DMS153 treated with DMSO at 0.1 percent for 48 hours (cell line): Measurements from ENCODE around the gene IGSF3.

Experiments
- DNase-seq: peaks from one replicate; lab custom pipeline; 2025; ENCODE audit not compliant: unreplicated experiment; lab: John Stamatoyannopoulos, UW

The IGSF3 gene

DNA sequence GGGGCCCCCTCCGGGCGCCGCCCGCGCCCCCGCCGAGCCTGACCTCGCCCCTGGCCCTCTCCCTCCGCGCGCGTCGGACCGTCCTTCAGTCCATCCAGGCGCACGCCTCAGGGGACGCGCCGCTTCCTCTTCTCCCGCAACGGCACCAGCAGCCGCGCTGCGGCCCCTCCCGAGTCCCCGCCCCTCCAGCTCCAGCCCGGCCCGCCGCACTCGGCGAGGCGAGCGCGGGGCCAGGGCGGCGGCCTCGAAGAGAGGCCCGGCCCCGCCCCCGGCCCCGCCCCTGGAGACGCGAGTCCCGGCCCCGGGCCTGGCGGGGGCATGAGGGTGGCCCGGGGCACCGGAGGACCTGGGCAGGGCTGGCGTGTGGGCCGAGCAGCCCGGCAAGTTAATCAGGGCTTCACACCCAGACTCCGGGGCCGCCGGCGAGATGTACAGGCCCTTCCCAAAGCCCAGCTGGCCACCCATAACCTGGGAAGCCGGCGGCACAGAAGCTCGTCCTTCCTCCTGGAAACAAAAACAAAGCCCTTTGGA, at the start of gene IGSF3:
IGSF3 (minus strand) TSS at position 159 of the 531 bp plus-strand sequence. CDS start 1,407 bp downstream, outside the sequence.
- DNase-seq, result peak; percentile 42

DNA sequence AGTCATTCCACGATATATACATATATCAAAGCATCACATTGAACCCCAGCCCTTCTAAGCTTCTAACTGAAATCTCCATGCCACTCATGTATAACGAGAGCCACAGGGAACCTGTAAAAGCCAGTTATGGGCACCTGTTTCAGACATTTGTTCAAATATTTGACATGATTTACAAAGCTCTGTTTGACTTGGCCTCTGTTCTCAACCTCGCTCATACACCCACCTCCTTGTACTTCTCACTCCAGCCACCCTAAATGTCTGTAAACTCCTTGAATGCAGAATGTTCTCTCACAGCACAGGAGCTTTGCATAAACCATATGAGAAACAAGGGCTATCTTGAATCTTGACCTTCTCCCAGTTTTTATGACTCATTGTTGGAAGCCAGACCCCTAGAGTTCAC, 49.8 kb upstream of the IGSF3 start:
- DNase-seq, result no peak

- no peak for DNase-seq
Observed at GRCh38 chr1:116716391-116716790, 48.9 kb upstream of the IGSF3 start.

DNA sequence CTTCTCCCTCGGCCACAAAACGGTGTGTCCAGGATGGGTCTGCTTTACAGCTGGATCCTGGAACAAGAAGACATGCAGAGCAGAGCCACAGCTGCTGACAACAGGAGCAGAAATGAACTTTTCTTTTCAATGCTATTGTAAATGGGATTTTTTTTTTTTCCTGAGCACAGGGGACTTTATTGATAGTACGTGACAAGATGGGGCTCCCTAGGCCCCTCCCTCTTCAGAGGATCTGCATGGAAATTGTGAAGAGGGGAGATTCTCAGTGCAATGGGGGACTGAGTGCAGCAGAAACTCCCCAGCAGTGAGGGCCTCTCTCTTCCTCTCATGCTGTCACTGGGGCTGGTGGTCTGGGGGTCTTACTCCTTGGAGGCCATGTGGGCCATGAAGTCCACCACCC, 45.9 kb upstream of the IGSF3 start:
- no peak for DNase-seq

- no peak for DNase-seq
Observed at GRCh38 chr1:116712510-116712909, 45.0 kb upstream of the IGSF3 start.

GRCh38 chr1:116711263-116711840, 43.8 kb upstream of the IGSF3 start:
- peak; percentile 50 for DNase-seq

GRCh38 chr1:116710420-116711262, 43.1 kb upstream of the IGSF3 start:
- peak; percentile 85 for DNase-seq

DNA sequence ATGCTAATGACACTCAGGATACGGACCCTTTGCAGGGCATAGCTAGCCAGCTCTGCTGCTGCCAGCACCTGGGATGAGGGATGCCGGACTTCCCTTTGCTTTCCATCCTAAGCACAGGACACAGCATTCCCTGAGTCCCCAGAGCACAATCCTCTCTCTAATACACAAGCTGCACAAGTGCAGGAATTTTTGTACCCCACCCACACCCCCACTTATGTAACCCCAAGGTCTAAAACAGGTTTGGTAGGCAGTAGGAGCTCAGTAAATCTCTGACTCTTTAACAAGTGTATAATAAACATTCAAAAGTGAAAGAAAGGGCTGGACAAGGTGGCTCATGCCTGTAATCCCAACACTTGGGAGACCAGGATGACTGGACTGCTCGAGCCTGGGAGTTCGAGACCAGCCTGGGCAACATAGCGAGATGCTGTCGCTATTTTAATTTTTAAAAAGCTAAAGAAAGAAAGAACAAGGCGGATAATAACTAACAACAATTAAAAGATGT, 42.2 kb upstream of the IGSF3 start:
- DNase-seq, result no peak

DNA sequence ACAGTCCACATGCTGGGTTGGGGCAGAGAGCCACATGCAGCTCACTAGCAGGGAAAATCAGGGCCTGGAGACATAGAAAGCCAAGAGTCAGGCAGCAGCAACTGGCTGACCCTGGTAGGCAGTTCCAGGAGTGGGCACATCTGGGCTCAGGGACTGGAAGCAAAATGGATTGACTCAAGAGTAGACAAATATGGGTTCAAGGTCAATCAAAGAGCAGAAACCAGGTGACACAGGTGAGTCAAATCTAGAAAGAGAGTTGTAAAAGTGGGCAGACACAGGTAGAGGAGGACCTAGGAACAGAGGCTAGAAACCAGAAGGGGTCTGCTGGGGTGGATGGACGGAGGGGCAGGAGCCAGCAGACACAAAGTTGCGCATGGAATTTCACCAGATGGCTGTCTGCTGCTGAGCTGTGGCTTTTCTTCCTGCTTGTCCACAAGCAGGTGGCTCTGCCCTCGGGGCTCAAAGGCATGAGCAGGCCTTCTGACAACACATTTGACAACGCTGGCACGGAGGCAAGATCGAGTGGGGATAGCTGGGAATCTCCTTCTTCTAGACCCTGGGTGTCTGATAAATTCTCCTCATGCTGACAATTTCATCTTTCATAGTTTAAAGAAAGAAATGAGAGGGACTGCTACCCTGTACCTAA, 40.8 kb upstream of the IGSF3 start:
- no peak for DNase-seq

DNA sequence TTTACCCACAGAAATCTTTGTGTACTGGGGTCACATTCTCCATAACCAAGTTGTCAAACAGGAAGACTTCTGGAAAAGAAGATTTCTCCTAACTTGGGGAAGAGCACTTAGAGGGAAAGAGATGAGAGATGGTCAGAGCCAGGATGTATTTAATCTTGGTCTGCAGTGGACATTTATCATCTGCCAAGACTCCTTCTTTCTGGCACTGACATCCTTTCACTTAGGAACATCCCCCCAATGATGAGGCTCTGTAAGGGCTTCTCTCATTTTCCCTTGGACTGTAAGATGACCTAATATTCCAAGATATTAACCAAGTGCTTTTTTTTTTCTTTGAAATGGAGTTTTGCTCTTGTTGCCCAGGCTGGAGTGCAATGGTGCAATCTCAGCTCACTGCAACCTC, 39.3 kb upstream of the IGSF3 start:
- DNase-seq, result no peak

DNA sequence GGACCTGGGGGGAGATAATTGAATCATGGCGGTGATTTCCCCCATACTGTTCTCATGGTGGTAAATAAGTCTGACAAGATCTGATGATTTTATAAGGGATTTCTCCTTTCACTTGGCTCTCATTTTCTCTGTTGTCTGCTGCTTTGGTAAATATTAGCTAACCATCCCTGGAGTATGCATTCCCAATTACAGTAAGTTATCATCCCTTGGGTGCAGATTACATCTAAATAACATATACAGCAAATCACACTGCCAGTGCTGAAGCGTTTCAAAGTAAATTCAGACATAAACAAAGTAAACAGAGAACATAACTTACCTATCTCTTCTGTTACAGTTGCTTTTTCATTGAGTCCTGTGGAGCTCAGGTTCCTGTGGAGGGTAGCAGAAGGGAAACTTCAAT, 38.6 kb upstream of the IGSF3 start:
- DNase-seq, result no peak

GRCh38 chr1:116704278-116704677, 36.7 kb upstream of the IGSF3 start:
- DNase-seq, result no peak

DNA sequence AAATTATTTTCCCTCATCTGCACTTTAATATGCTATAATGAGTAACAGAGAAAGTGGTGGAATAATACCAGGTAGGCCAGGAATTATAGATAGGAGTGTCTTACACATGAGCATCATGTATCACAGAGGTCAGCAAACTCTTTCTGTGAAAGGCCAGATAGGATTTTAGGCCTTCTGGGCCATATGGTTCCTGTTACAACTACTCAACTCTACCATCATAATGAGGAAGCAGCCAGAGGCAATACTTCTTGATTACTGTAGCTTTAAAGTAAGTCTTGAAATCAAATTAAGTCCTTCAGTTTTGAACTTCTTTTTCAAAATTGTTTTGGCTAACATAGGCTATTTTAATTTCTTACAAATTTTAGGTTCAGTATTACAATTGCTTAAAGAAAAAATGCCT, 32.1 kb upstream of the IGSF3 start:
- no peak for DNase-seq

- no peak for DNase-seq
Observed at GRCh38 chr1:116698244-116698595, 30.7 kb upstream of the IGSF3 start.

GRCh38 chr1:116697548-116698243, 30.2 kb upstream of the IGSF3 start:
- no peak for DNase-seq

GRCh38 chr1:116694524-116694923, 27.0 kb upstream of the IGSF3 start:
- no peak for DNase-seq

GRCh38 chr1:116693759-116694480, 26.4 kb upstream of the IGSF3 start:
- no peak for DNase-seq

DNA sequence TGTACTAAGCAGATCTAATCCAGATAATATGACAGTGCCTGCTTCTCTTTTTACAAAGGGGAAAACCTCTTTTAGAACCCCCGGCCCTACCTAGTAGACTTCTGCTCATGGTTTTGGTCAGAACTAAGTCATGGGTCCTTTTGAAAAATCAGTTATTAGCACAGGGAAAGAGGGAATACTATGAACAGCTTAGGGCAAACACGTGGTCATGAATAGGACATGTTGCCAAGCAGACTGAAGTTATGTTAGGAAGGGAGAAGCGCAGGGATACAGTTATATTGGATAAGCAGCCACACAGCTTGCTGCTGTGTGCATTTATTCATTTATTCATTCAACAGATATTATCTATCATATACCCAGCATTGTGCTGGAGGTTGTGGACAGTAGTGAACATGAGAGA, 25.3 kb upstream of the IGSF3 start:
- DNase-seq, result no peak

- DNase-seq, result no peak
Observed at GRCh38 chr1:116690849-116691406, 23.4 kb upstream of the IGSF3 start.

- DNase-seq, result no peak
Observed at GRCh38 chr1:116690396-116690848, 22.9 kb upstream of the IGSF3 start.
